ENCODE measurements around the gene ARCN1.

The ARCN1 gene

DNA sequence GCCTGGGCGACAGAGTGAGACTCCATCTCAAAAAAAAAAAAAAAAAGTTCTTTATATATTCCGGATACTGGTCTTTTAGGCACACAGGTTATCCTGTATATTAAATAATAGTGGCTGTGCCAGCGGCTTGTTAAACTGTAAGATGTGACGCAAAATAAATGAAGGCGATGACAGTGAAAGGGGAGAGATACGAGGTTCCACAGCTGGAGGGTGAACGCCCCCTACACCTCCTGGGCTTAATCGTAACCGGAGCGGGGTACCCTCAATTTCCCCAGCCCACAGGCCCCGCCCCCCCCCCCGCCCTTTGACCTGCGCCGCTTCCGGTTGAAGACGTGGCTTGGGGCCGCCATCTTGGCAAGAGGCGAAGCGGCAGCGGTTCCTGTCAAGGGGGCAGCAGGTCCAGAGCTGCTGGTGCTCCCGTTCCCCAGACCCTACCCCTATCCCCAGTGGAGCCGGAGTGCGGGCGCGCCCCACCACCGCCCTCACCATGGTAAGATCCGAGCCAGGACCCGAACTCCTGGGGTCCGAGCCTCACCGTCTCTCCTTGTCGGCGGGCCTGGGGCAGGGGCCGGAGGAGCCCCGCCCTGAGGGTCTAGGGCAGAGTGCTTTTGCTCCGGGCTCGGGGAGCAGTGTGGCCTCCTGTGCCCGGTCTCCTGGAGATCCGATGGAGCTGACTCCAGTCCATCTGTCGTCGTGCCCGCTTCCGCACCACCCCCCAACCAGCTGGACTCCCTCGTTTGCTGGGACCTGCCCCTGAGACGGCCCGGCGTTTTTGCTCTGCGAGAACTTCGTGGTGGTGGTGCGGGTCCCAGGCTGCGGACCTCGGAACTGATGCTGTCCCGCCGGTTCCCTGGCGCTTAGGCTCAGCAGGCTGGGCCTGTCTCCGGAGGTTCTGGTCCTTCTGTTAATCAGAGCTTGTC, at the start of gene ARCN1:
Gene ARCN1, plus strand, starts transcription at position 349 of the 920 bp plus-strand sequence. Its CDS starts 139 bp downstream, at position 488.
- ATAC-seq, result peak; percentile 76
- Mint-ChIP-seq H3K4me1 (peaks cover 52% of the 10 kb centered on the region), H3K27me3 (no peaks in the 10 kb centered on the region), H3K4me3 (peak within 1 kb of the TSS; percentile 95), H3K9me3 (no peaks in the 10 kb centered on the region), H3K36me3 (ENCODE audit: low read depth) (peaks cover 25% of the 10 kb centered on the region), H3K27ac (peak within 1 kb of the TSS; percentile 95)
- peak; percentile 80 for DNase-seq

- H3K27ac Mint-ChIP-seq, result no peak overlapping the region
- no peak for DNase-seq
These were observed 49.6 kb upstream of the ARCN1 start for GRCh38 chr11:118522571-118523072.

DNA sequence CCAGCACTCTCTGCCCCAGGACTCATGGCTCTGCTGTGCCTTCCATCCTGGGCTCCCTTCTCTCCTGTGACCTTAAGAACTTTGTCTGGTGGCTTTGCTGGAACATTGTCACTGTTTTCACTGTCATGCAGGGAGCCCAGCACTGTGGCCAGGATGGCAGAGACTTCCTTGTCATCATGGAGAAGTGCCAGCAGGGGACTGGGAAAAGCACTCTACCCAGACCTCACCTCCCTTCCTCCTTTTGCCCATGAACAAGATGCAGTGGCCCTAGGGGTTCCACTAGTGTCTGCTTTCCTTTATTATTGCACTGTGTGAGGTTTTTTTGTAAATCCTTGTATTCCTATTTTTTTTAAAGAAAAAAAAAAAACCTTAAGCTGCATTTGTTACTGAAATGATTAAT, 47.9 kb upstream of the ARCN1 start:
- peaks cover 22% of the 10 kb centered on the region for H3K36me3 Mint-ChIP-seq (ENCODE audit: low read depth)
- no peak overlapping the region for H3K4me3 Mint-ChIP-seq
- H3K4me1 Mint-ChIP-seq, result peaks cover 4% of the 10 kb centered on the region
- no peak overlapping the region for H3K27ac Mint-ChIP-seq
- no peaks in the 10 kb centered on the region for H3K9me3 Mint-ChIP-seq
- DNase-seq, result no peak
- H3K27me3 Mint-ChIP-seq, result no peaks in the 10 kb centered on the region
- ATAC-seq, result no peak

More at GRCh38 chr11:118522571-118523072, 49.6 kb upstream of the ARCN1 start:
- H3K4me1 Mint-ChIP-seq, result no peaks in the 10 kb centered on the region
- no peaks in the 10 kb centered on the region for H3K9me3 Mint-ChIP-seq
- no peak for ATAC-seq
- H3K36me3 Mint-ChIP-seq (ENCODE audit: low read depth), result peaks cover 20% of the 10 kb centered on the region
- H3K4me3 Mint-ChIP-seq, result no peak overlapping the region
- no peaks in the 10 kb centered on the region for H3K27me3 Mint-ChIP-seq

DNA sequence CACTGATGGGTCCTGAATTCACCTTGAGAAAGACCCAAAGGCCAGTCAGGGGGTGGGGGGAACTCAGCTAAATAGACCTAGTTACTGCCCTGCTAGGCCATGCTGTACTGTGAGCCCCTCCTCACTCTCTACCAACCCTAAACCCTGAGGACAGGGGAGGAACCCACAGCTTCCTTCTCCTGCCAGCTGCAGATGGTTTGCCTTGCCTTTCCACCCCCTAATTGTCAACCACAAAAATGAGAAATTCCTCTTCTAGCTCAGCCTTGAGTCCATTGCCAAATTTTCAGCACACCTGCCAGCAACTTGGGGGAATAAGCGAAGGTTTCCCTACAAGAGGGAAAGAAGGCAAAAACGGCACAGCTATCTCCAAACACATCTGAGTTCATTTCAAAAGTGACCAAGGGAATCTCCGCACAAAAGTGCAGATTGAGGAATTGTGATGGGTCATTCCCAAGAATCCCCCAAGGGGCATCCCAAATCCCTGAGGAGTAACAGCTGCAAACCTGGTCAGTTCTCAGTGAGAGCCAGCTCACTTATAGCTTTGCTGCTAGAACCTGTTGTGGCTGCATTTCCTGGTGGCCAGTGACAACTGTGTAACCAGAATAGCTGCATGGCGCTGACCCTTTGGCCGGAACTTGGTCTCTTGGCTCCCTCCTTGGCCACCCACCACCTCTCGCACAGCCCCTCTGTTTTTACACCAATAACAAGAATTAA, 47.3 kb upstream of the ARCN1 start:
- H3K9me3 Mint-ChIP-seq, result no peaks in the 10 kb centered on the region
- ATAC-seq, result no peak
- peaks cover 17% of the 10 kb centered on the region for H3K36me3 Mint-ChIP-seq (ENCODE audit: low read depth)
- DNase-seq, result no peak
- no peak overlapping the region for H3K4me3 Mint-ChIP-seq
- H3K27ac Mint-ChIP-seq, result no peak overlapping the region
- no peaks in the 10 kb centered on the region for H3K27me3 Mint-ChIP-seq
- H3K4me1 Mint-ChIP-seq, result peaks cover 8% of the 10 kb centered on the region

DNA sequence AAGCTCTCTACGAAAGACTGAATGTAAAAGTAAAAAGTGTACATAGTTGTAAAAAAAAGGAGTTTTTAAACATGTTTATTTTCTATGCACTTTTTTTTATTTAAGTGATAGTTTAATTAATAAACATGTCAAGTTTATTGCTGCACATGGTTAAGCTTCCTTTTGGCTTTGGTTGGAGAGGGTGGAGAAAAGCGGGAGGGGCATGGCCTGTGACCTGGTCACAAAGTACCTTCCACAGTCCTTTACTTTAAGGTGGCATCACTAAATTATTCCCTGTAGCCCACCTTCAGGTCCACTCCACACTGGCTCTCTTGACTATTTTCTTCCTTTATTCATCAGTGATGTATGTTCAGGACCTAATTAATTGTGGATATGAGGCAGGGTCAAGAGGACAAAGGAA, 45.5 kb upstream of the ARCN1 start:
- DNase-seq, result no peak
- no peaks in the 10 kb centered on the region for H3K27me3 Mint-ChIP-seq
- ATAC-seq, result no peak
- peaks cover 9% of the 10 kb centered on the region for H3K36me3 Mint-ChIP-seq (ENCODE audit: low read depth)
- H3K9me3 Mint-ChIP-seq, result no peaks in the 10 kb centered on the region
- H3K4me3 Mint-ChIP-seq, result no peak overlapping the region
- H3K27ac Mint-ChIP-seq, result no peak overlapping the region
- H3K4me1 Mint-ChIP-seq, result peaks cover 17% of the 10 kb centered on the region

DNA sequence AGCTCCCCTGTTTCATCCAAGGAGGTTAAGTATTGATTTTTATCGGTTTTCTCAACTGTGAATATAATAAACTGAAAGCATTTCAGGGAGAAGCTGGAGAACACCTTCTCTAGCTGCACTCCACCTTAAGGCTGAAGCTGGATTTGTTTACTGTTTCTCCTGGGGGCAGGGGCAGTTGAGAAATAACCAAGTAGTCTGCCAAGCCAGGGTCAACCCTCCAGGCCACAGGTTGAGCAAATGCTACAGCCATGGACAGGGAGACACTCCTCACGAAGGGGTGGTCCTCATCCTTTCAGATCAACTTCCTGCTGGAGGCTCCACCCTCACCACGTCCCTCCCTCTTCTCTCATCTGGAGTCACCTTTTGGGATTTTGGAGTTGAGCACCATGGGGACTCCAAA, 45.1 kb upstream of the ARCN1 start, which contains the start of gene TTC36:
Gene TTC36, plus strand, starts transcription at position 366 of the 400 bp plus-strand sequence. Its CDS starts 21 bp downstream, at position 387.
- no peak for DNase-seq
- Mint-ChIP-seq H3K27ac (no peak within 1 kb of the TSS), H3K9me3 (no peaks in the 10 kb centered on the region)

DNA sequence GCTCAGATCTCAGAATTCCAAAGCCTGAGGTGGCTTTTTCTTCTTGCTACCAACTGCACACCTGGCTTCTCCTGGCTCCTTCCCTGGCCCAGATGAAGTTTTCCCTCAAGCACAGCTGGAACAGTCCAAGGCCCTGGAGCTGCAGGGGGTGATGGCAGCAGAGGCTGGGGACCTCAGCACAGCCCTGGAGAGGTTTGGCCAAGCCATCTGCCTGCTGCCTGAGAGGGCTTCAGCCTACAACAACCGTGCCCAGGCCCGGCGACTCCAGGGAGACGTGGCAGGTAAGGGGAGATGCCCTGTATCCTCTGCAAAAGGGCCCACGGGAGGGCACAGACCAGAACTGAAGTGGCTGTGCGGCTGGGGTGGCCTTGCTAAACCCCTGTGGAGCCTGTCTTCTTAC, 43.7 kb upstream of the ARCN1 start:
- Mint-ChIP-seq H3K4me1 (peaks cover 20% of the 10 kb centered on the region), H3K27me3 (no peaks in the 10 kb centered on the region), H3K4me3 (no peak overlapping the region), H3K27ac (no peak overlapping the region), H3K9me3 (no peaks in the 10 kb centered on the region), H3K36me3 (ENCODE audit: low read depth) (peaks cover 6% of the 10 kb centered on the region)
- no peak for DNase-seq
- no peak for ATAC-seq

More for the DNA sequence above, 45.1 kb upstream of the ARCN1 start, which contains the start of gene TTC36:
- peaks cover 9% of the 10 kb centered on the region for H3K36me3 Mint-ChIP-seq (ENCODE audit: low read depth)
- H3K27me3 Mint-ChIP-seq, result no peaks in the 10 kb centered on the region
- no peak for ATAC-seq
- peaks cover 20% of the 10 kb centered on the region for H3K4me1 Mint-ChIP-seq
- no peak within 1 kb of the TSS for H3K4me3 Mint-ChIP-seq

- peaks cover 6% of the 10 kb centered on the region for H3K36me3 Mint-ChIP-seq (ENCODE audit: low read depth)
- H3K27me3 Mint-ChIP-seq, result no peaks in the 10 kb centered on the region
- peak overlapping the region; percentile 89 for H3K4me3 Mint-ChIP-seq
- ATAC-seq (no peak), DNase-seq (no peak)
- H3K9me3 Mint-ChIP-seq, result no peaks in the 10 kb centered on the region
- H3K4me1 Mint-ChIP-seq, result peaks cover 20% of the 10 kb centered on the region
- H3K27ac Mint-ChIP-seq, result peak overlapping the region; percentile 9
These were observed 42.5 kb upstream of the ARCN1 start for GRCh38 chr11:118529584-118530175.

GRCh38 chr11:118530180-118530682, 42.0 kb upstream of the ARCN1 start:
- no peaks in the 10 kb centered on the region for H3K9me3 Mint-ChIP-seq
- H3K36me3 Mint-ChIP-seq (ENCODE audit: low read depth), result peaks cover 2% of the 10 kb centered on the region
- peak overlapping the region; percentile 89 for H3K4me3 Mint-ChIP-seq
- no peaks in the 10 kb centered on the region for H3K27me3 Mint-ChIP-seq
- H3K27ac Mint-ChIP-seq, result peak overlapping the region; percentile 43
- peaks cover 20% of the 10 kb centered on the region for H3K4me1 Mint-ChIP-seq
- ATAC-seq (no peak), DNase-seq (no peak)

DNA sequence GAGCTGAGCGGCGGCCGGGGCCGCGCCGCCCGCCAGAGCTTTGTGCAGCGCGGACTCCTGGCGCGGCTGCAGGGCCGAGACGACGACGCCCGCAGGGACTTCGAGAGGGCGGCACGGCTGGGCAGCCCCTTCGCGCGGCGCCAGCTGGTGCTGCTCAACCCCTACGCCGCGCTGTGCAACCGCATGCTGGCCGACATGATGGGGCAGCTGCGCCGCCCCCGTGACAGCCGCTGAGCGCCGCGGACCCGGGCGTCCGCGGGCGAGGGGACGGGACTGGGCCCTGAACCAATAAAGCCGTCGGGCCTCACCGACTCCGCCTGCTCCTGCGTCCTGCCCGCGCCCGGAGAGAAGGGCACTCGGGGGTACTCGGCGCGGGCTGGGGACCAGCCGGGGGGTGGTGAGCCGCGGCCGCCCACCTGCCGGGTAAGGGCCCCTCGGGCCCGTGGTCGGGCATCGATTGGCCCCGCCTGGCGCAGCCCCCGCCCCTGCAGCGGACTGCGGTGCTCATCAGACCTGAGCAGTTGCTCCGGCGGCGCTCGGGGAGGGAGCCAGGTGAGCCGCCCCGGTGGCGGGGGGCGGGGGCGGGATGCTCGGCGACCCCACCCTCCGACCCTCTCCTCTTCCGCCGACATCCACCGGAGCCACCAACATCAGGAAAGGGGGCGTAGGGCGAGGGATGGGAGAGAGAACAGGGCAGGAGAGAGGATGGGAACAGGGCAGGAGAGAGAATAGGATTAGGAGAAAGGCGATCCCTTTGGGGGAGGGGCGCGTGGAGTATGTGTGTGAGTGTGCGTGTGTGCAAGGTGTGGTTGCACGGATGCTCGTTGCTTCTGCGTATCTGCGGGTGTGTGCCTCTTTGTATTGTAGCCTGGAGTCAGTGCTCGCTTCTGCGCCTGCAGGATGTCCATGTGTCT, 41.3 kb upstream of the ARCN1 start, which contains the start of gene TMEM25:
Gene TMEM25, plus strand, starts transcription at position 510 of the 914 bp plus-strand sequence. CDS start 610 bp downstream, outside the sequence.
- ATAC-seq (peak; percentile 82), DNase-seq (peak; percentile 76)
- Mint-ChIP-seq H3K9me3 (no peaks in the 10 kb centered on the region), H3K36me3 (ENCODE audit: low read depth) (peaks cover 2% of the 10 kb centered on the region), H3K4me1 (peaks cover 20% of the 10 kb centered on the region), H3K27me3 (no peaks in the 10 kb centered on the region), H3K4me3 (peak within 1 kb of the TSS; percentile 89), H3K27ac (peak within 1 kb of the TSS; percentile 83)

- H3K4me1 Mint-ChIP-seq, result peaks cover 20% of the 10 kb centered on the region
- H3K4me3 Mint-ChIP-seq, result peak overlapping the region; percentile 89
- ATAC-seq (peak; percentile 9), DNase-seq (peak; percentile 16)
- H3K9me3 Mint-ChIP-seq, result no peaks in the 10 kb centered on the region
- peaks cover 2% of the 10 kb centered on the region for H3K36me3 Mint-ChIP-seq (ENCODE audit: low read depth)
- H3K27ac Mint-ChIP-seq, result peak overlapping the region; percentile 83
- H3K27me3 Mint-ChIP-seq, result no peaks in the 10 kb centered on the region
These were observed 40.6 kb upstream of the ARCN1 start for GRCh38 chr11:118531597-118532084.

DNA sequence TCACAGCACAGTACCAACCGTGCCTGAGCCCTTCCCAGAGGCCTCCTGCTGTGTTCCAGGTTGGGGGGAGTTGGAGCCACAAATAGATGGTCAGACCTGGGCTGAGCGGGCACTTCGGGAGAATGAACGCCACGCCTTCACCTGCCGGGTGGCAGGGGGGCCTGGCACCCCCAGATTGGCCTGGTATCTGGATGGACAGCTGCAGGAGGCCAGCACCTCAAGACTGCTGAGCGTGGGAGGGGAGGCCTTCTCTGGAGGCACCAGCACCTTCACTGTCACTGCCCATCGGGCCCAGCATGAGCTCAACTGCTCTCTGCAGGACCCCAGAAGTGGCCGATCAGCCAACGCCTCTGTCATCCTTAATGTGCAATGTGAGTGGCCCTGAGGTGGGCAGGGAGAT, 40.1 kb upstream of the ARCN1 start:
- Mint-ChIP-seq H3K27ac (no peak overlapping the region), H3K4me1 (peaks cover 20% of the 10 kb centered on the region), H3K9me3 (no peaks in the 10 kb centered on the region), H3K27me3 (no peaks in the 10 kb centered on the region), H3K36me3 (ENCODE audit: low read depth) (peaks cover 2% of the 10 kb centered on the region), H3K4me3 (peak overlapping the region; percentile 89)
- DNase-seq, result no peak
- no peak for ATAC-seq

Data from activated naive CD8-positive, alpha-beta T cell treated with anti-CD3 and anti-CD28 coated beads, Interleukin-2, amount 50 U/mL, for 24 hours (primary cell).